Measurements from ENCODE around the gene MYO1F.

DNA sequence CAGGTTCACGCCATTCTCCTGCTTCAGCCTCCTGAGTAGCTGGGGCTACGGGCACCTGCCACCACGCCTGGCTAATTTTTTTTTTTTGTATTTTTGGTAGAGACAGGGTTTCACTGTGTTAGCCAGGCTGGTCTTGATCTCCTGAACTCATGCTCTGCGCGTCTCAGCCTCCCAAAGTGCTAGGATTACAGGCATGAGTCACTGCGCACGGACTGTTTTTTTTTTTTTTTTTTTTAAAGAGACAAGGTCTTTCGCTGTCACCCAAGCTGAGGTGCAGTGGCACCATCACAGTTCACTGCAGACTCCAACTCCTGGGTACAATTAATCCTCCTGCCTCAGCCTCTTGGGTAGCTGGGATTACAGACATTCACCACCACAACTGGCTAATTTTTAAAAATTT is 41.5 kb upstream of the MYO1F start:
- TF ChIP-seq, protein P1, sequence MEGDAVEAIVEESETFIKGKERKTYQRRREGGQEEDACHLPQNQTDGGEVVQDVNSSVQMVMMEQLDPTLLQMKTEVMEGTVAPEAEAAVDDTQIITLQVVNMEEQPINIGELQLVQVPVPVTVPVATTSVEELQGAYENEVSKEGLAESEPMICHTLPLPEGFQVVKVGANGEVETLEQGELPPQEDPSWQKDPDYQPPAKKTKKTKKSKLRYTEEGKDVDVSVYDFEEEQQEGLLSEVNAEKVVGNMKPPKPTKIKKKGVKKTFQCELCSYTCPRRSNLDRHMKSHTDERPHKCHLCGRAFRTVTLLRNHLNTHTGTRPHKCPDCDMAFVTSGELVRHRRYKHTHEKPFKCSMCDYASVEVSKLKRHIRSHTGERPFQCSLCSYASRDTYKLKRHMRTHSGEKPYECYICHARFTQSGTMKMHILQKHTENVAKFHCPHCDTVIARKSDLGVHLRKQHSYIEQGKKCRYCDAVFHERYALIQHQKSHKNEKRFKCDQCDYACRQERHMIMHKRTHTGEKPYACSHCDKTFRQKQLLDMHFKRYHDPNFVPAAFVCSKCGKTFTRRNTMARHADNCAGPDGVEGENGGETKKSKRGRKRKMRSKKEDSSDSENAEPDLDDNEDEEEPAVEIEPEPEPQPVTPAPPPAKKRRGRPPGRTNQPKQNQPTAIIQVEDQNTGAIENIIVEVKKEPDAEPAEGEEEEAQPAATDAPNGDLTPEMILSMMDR (IDR thresholded peaks at IDR 0.05) = no peak
- TF ChIP-seq POLR2A (IDR thresholded peaks at IDR 0.05) (no peak), EP300 (IDR thresholded peaks at IDR 0.05) (no peak)

Data from tibial nerve (tissue), 4 donors.